HFFc6 (cell line): ENCODE measurements around the gene CXCR2. TPM values are rescaled to one million over a fixed set of nuclear protein-coding genes. Genes with fewer than 3 reads are reported as not detected.
A peak's percentile ranks its signal among the peaks of the same experiment; 100 is the strongest.
"Not testable (repeated sequence)": the region's sequence is repeated elsewhere in the genome, so short reads cannot be mapped to it uniquely, and the experiment has no call there.

Experiments used
- DNase-seq: peaks from one replicate; pipeline ENCODE4 v3.0.0-alpha.2; 2018
- H3K27ac Mint-ChIP-seq: 2 replicates; pipeline ENCODE4 v1.8.0; 2020; ENCODE audit warnings: mild to moderate bottlenecking, mixed read lengths
- H3K27me3 Mint-ChIP-seq: 2 replicates; pipeline ENCODE4 v1.8.0; 2021; ENCODE audit warnings: mild to moderate bottlenecking, moderate library complexity, mixed read lengths; ENCODE audit not compliant: insufficient read depth
- H3K36me3 Mint-ChIP-seq: 2 replicates; pipeline ENCODE4 v1.8.0; 2021; ENCODE audit warnings: low read depth, mixed read lengths
- H3K4me1 Mint-ChIP-seq: 2 replicates; pipeline ENCODE4 v1.8.0; 2020; ENCODE audit warnings: low read depth, mixed read lengths
- H3K4me3 Mint-ChIP-seq: 2 replicates; pipeline ENCODE4 v1.8.0; 2020; ENCODE audit warnings: mild to moderate bottlenecking, moderate library complexity, mixed read lengths
- H3K9me3 Mint-ChIP-seq: 2 replicates; pipeline ENCODE4 v1.8.0; 2020; ENCODE audit warnings: mild to moderate bottlenecking, mixed read lengths
- total RNA-seq, 6 experiments: library from RNA; stranded (reverse); fragmentation: NEBNext Ultra II Directional; extraction: Animal tissue kit (Norgen Biotek cat#: 25700); gene quantifications; 2 replicates in 1 of 6; 3 replicates in 5 of 6; pipeline ENCODE4 v1.2.3, GENCODE V29; 2021
- TF ChIP-seq, protein P1 (sequence below): fragments of 200-600 bp; sonication (generic); IDR thresholded peaks from 2 replicates; pipeline ENCODE4 v1.5.0; 2021; ENCODE audit warnings: antibody characterized with exemption, mild to moderate bottlenecking

The CXCR2 gene
- total RNA-seq, 6 experiments from 2014 or later = not detected

- no peak for DNase-seq
- Mint-ChIP-seq H3K36me3 (no peaks in the 10 kb centered on the region), H3K4me3 (no peak overlapping the region), H3K9me3 (no peaks in the 10 kb centered on the region), H3K4me1 (no peaks in the 10 kb centered on the region), H3K27me3 (peaks cover 58% of the 10 kb centered on the region), H3K27ac (no peak overlapping the region)
- TF ChIP-seq, protein P1, sequence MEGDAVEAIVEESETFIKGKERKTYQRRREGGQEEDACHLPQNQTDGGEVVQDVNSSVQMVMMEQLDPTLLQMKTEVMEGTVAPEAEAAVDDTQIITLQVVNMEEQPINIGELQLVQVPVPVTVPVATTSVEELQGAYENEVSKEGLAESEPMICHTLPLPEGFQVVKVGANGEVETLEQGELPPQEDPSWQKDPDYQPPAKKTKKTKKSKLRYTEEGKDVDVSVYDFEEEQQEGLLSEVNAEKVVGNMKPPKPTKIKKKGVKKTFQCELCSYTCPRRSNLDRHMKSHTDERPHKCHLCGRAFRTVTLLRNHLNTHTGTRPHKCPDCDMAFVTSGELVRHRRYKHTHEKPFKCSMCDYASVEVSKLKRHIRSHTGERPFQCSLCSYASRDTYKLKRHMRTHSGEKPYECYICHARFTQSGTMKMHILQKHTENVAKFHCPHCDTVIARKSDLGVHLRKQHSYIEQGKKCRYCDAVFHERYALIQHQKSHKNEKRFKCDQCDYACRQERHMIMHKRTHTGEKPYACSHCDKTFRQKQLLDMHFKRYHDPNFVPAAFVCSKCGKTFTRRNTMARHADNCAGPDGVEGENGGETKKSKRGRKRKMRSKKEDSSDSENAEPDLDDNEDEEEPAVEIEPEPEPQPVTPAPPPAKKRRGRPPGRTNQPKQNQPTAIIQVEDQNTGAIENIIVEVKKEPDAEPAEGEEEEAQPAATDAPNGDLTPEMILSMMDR = peak; percentile 54
Observed at GRCh38 chr2:218093879-218094278, 31.9 kb upstream of the CXCR2 start.

GRCh38 chr2:218095853-218096252, 30.0 kb upstream of the CXCR2 start:
- no peaks in the 10 kb centered on the region for H3K36me3 Mint-ChIP-seq
- H3K27ac Mint-ChIP-seq = no peak overlapping the region
- TF ChIP-seq, protein P1 = no peak
- no peak overlapping the region for H3K4me3 Mint-ChIP-seq
- peaks cover 56% of the 10 kb centered on the region for H3K27me3 Mint-ChIP-seq
- no peaks in the 10 kb centered on the region for H3K9me3 Mint-ChIP-seq
- no peaks in the 10 kb centered on the region for H3K4me1 Mint-ChIP-seq
- DNase-seq = no peak

DNA sequence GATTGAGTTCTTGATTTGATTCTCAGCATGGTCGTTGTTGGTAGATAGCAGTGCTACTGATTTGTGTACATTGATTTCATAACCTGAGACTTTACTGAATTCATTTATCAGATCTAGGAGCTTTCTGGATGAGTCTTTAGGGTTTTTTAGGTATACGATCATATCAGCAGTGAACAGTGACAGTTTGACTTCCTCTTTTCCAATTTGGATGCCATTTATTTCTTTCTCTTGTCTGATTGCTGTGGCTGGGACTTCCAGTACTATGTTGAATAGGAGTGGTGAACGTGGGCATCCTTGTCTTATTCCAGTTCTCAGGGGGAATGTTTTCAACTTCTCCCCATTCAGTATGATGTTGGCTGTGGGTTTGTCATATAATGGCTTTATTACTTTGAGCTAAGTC, 27.9 kb upstream of the CXCR2 start:
- H3K27me3 Mint-ChIP-seq = peaks cover 51% of the 10 kb centered on the region
- TF ChIP-seq, protein P1 = no peak
- H3K4me3 Mint-ChIP-seq = no peak overlapping the region
- H3K4me1 Mint-ChIP-seq = no peaks in the 10 kb centered on the region
- no peak overlapping the region for H3K27ac Mint-ChIP-seq
- no peak for DNase-seq
- no peaks in the 10 kb centered on the region for H3K36me3 Mint-ChIP-seq
- no peaks in the 10 kb centered on the region for H3K9me3 Mint-ChIP-seq

- Mint-ChIP-seq H3K9me3 (peaks cover 13% of the 10 kb centered on the region; the same call in 1 of the 2 replicates), H3K27me3 (peaks cover 41% of the 10 kb centered on the region)
- H3K4me1 Mint-ChIP-seq, H3K36me3 Mint-ChIP-seq, H3K27ac Mint-ChIP-seq, H3K4me3 Mint-ChIP-seq, DNase-seq: not testable (repeated sequence)
Observed at GRCh38 chr2:218108834-218109233, 17.0 kb upstream of the CXCR2 start.

DNA sequence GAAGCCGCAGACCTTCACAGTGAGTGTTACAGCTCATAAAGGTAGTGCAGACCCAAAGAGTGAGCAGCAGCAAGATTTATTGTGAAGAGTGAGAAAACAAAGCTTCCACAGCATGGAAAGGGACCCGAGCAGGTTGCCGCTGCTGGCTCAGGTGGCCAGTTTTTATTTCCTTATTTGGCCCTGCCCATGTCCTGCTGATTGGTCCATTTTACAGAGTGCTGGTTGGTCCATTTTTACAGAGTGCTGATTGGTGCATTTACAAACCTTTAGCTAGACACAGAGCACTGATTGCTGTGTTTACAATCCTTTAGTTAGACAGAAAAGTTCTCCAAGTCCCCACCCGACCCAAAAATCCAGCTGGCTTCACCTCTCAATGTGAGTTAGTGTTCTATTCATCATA, 4.0 kb upstream of the CXCR2 start:
- not testable (repeated sequence) for DNase-seq, H3K27ac Mint-ChIP-seq, H3K4me3 Mint-ChIP-seq, H3K4me1 Mint-ChIP-seq
- Mint-ChIP-seq H3K27me3 (peaks cover 29% of the 10 kb centered on the region), H3K9me3 (peaks cover 23% of the 10 kb centered on the region), H3K36me3 (0 out of 2 replicates have a peak, but pooled peaks cover 14% of the 10 kb centered on the region)

DNA sequence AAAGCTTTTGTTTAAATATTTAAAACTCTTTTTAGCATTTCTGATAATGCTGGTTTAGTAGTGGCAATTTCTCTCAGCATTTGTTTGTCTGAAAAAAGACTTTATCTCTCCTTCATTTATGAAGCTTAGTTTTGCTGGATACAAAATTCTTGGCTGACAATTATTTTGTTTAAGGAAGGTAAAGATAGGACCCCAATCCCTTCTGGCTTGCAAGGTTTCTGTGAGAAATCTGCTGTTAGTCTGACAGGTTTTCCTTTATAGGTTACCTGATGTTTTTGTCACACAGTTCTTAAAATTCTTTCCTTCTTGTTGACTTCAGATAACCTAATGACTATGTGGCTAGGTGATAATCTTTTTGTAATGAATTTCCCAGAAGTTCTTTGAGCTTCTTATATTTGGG, 3.5 kb upstream of the CXCR2 start:
- H3K27me3 Mint-ChIP-seq = peaks cover 25% of the 10 kb centered on the region
- H3K9me3 Mint-ChIP-seq = peaks cover 20% of the 10 kb centered on the region
- not testable (repeated sequence) for DNase-seq, H3K27ac Mint-ChIP-seq, H3K4me3 Mint-ChIP-seq, H3K4me1 Mint-ChIP-seq
- H3K36me3 Mint-ChIP-seq = 0 out of 2 replicates have a peak, but pooled peaks cover 14% of the 10 kb centered on the region

- Mint-ChIP-seq H3K36me3 (0 out of 2 replicates have a peak, but pooled peaks cover 14% of the 10 kb centered on the region), H3K27ac (no peak overlapping the region), H3K27me3 (peaks cover 31% of the 10 kb centered on the region), H3K9me3 (peaks cover 17% of the 10 kb centered on the region), H3K4me1 (no peaks in the 10 kb centered on the region), H3K4me3 (no peak overlapping the region)
- TF ChIP-seq, protein P1 = no peak
- DNase-seq = no peak
Observed at GRCh38 chr2:218123986-218124385, 1.8 kb upstream of the CXCR2 start.
